HL-60 (cell line): ENCODE results near the gene HMCN1.

Experiments used
- DNase-seq, 2 experiments: peaks; one replicate each; pipeline ENCODE4 v3.0.0-alpha.2; 2010 to 2020; ENCODE audit warnings: low read depth in 1 of 2, low spot score in 1 of 2
- H3K27ac ChIP-seq: fragments of 250-450 bp; sonication (Bioruptor Pico); replicated peaks from 2 replicates; pipeline ENCODE4 v1.5.1; 2020; ENCODE audit warnings: mild to moderate bottlenecking, moderate library complexity
- H3K27me3 ChIP-seq: fragments of 250-450 bp; sonication (Bioruptor Pico); 2 replicates; pipeline ENCODE4 v1.5.1; 2021; ENCODE audit warnings: mild to moderate bottlenecking, moderate library complexity; ENCODE audit not compliant: insufficient read depth, poor library complexity, severe bottlenecking
- H3K4me3 ChIP-seq: replicated peaks from 2 replicates; pipeline ENCODE4 v1.5.1; 2011; ENCODE audit warnings: mild to moderate bottlenecking, control low read depth, low read length; ENCODE audit not compliant: insufficient read depth
- CTCF ChIP-seq: IDR thresholded peaks from one replicate; pipeline ENCODE4 v1.5.1; 2011; ENCODE audit warnings: low read length, control low read depth, inconsistent platforms; ENCODE audit not compliant: insufficient read depth
- GABPA ChIP-seq: IDR thresholded peaks from 2 replicates; pipeline ENCODE4 v1.6.1; 2012; ENCODE audit warnings: low read depth
- POLR2AphosphoS5 ChIP-seq: IDR thresholded peaks from 2 replicates; pipeline ENCODE4 v1.6.1; 2012; ENCODE audit warnings: low read depth
- REST ChIP-seq: IDR thresholded peaks from 2 replicates; pipeline ENCODE4 v1.6.1; 2012; ENCODE audit warnings: low read depth; ENCODE audit not compliant: insufficient replicate concordance
- SPI1 ChIP-seq: IDR thresholded peaks from 2 replicates; pipeline ENCODE4 v1.6.1; 2012; ENCODE audit warnings: low read depth, mild to moderate bottlenecking, borderline replicate concordance

The HMCN1 gene

GRCh38 chr1:185990565-185990964 is 256.4 kb downstream of the HMCN1 start:
- Histone ChIP-seq H3K27ac (no peak overlapping the region), H3K27me3 (no peaks in the 10 kb centered on the region), H3K4me3 (no peak overlapping the region)
- TF ChIP-seq GABPA (no peak), CTCF (no peak), REST (no peak), POLR2AphosphoS5 (no peak), SPI1 (no peak)
- DNase-seq: no peak

- no peak for TF ChIP-seq REST
- no peak for DNase-seq
- no peaks in the 10 kb centered on the region for H3K27me3 ChIP-seq
- H3K27ac ChIP-seq: no peak overlapping the region
- no peak overlapping the region for H3K4me3 ChIP-seq
These were observed 257.1 kb downstream of the HMCN1 start for GRCh38 chr1:185991266-185991665.

DNA sequence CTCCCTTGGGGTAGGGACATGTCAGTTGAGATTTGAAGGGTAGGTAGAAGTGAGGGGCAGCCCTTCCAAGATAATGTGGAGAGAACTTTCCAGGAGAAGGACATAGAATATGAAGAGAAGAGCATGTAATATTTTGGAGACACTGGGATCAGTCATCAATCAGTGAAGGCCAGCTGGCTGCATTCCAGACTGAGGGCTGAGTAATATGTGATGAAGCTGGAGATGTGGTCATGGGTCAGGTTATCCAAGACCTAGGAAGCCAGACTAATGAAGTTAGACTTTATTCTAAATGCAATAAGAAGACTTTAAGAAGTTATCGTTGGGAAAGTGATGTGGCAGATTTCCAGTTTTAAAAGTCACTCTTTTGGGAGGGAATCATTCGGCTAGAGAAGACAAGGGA is 262.0 kb downstream of the HMCN1 start:
- no peaks in the 10 kb centered on the region for H3K27me3 ChIP-seq
- no peak overlapping the region for H3K27ac ChIP-seq
- no peak overlapping the region for H3K4me3 ChIP-seq
- DNase-seq: no peak
- no peak for TF ChIP-seq GABPA
- TF ChIP-seq CTCF: no peak
- TF ChIP-seq POLR2AphosphoS5: no peak
- TF ChIP-seq SPI1: no peak
- TF ChIP-seq REST: no peak

DNA sequence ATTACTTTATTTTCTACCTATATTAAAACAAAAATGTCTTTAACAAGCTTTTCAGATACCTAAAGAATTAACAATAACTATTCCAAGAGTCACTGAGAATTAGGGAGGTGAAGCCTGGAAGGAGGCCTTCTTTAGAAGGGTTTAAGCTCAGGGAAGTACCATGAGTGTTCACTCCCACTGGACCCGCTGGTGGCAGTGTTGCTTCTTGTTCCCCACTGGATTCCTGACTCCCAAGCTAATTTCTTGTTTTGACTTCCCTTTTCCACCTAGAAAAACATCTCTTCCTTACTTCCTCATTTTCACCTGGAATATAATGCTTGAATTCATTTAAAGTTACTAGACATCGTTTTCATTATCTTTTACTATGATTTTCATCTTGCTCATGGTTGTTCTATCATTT is 264.2 kb downstream of the HMCN1 start:
- DNase-seq: no peak
- Histone ChIP-seq H3K4me3 (no peak overlapping the region), H3K27ac (no peak overlapping the region), H3K27me3 (no peaks in the 10 kb centered on the region)
- TF ChIP-seq POLR2AphosphoS5: no peak
- TF ChIP-seq CTCF: no peak
- TF ChIP-seq REST: no peak
- no peak for TF ChIP-seq GABPA
- no peak for TF ChIP-seq SPI1
